Epithelial cell of esophagus (primary cell): Measurements from ENCODE around the gene MINK1.

ENCODE experiments used
- DNase-seq: peaks from one replicate; pipeline ENCODE4 v3.0.0; 2010; ENCODE audit warnings: low read depth
- H3K4me3 ChIP-seq: 2 replicates; pipeline ENCODE4 v1.5.1; 2011; ENCODE audit warnings: mild to moderate bottlenecking, low read length, control low read depth
- TF ChIP-seq, protein P1 (sequence below): IDR thresholded peaks from 2 replicates; pipeline ENCODE4 v1.5.1; 2011; ENCODE audit warnings: low read depth, mild to moderate bottlenecking, low read length, control low read depth, inconsistent platforms; ENCODE audit not compliant: insufficient read depth; ENCODE audit errors: missing control alignments

Gene MINK1

DNA sequence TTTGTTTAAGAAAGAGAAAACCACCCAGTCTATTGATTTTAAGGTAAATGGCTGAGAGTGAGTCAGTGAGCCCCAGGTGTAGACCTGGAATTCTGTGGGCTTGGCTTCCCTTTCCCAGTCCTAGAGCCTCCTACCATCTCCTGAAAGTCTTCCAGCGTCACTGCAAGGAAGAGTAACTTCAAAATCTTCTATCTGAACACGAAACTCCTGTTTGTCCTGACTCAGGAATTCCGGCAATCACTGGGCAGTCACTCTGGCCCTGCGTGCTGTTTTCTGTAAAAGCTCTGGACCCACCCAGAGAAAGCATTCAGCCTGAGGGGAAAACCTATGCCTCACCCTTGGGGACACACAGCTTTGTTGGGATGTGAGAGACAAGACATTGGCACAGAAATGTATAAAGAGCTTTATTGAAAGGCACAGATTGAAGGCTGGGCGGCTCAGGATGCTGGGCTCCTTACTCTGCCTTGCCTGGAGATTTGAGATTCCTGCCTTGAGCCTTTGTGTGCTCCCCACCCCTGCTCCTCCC, 15.9 kb downstream of the MINK1 start:
- peak; percentile 96 for DNase-seq
- H3K4me3 ChIP-seq: no peak overlapping the region
- TF ChIP-seq, protein P1, sequence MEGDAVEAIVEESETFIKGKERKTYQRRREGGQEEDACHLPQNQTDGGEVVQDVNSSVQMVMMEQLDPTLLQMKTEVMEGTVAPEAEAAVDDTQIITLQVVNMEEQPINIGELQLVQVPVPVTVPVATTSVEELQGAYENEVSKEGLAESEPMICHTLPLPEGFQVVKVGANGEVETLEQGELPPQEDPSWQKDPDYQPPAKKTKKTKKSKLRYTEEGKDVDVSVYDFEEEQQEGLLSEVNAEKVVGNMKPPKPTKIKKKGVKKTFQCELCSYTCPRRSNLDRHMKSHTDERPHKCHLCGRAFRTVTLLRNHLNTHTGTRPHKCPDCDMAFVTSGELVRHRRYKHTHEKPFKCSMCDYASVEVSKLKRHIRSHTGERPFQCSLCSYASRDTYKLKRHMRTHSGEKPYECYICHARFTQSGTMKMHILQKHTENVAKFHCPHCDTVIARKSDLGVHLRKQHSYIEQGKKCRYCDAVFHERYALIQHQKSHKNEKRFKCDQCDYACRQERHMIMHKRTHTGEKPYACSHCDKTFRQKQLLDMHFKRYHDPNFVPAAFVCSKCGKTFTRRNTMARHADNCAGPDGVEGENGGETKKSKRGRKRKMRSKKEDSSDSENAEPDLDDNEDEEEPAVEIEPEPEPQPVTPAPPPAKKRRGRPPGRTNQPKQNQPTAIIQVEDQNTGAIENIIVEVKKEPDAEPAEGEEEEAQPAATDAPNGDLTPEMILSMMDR: no peak

DNA sequence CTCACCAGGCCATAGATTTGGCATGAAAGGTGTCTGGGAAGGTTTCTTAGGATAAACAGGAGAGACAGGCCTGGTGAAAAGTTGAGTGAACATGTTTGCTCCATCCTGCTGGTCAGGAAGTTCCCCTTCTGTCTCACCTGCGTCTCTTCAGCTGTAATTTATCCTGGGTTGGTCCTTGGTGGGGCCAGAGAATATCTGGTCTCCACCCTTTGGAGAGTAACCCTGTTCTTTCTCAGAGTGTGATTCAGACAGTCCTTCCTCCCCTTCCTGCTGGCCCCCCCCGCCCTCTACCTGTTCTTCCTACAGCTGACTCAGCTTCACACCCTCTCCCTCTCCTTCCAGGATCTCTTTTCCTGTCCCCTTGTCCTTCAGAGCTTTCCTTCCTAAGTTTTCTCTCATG, 17.1 kb downstream of the MINK1 start:
- no peak overlapping the region for H3K4me3 ChIP-seq
- peak; percentile 96 for DNase-seq
- TF ChIP-seq, protein P1: no peak

DNA sequence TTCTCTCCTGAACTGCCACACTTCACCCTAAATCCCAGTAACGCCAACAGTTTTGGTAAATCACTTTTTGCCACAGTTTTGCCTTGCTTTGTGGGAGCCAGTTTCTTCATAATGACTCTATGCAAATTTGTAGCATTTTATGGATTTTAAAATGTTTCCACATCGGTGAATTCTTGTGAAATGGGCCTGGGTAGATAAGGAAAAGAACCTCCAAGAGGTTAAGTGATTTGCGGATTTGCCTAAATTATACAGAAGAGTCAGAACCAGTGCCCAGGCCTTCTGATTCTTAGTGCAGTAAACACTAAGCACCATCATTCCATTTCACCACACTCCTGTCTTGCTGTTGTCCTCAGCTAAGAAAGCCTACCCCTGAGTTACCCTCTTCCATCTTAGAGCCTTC, 17.9 kb downstream of the MINK1 start:
- TF ChIP-seq, protein P1: no peak
- no peak overlapping the region for H3K4me3 ChIP-seq
- DNase-seq: no peak

DNA sequence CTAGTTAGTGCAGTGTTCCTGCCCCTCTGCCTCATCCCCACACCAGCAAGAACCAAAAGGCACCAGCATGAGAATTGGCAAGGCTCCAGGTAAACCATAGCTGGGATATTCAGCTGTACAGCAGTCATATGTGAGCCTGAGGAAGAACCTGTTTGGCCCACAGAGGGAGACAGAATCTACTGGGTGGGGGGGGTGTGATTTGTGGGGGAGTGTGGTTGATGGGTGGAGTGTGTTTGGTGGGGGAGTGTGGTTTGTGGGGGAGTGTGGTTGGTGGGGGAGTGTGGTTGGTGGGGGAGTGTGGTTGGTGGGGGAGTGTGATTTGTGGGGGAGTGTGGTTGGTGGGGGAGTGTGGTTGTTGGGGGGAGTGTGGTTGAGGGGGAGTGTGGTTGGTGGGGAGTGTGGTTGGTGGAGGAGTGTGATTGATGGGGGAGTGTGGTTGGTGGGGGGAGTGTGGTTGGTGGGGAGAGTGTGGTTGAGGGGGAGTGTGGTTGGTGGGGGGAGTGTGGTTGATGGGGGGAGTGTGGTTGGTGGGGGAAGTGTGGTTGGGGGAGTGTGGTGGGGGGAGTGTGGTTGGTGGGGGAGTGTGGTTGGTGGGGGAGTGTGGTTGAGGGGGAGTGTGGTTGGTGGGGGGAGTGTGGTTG, 19.5 kb downstream of the MINK1 start:
- no peak overlapping the region for H3K4me3 ChIP-seq
- TF ChIP-seq, protein P1: no peak
- peak; percentile 84 for DNase-seq

- TF ChIP-seq, protein P1: no peak
- H3K4me3 ChIP-seq: no peak overlapping the region
- peak; percentile 91 for DNase-seq
Measured at GRCh38 chr17:4853208-4853671, 20.1 kb downstream of the MINK1 start.

- DNase-seq: peak; percentile 99
- H3K4me3 ChIP-seq: peak overlapping the region; percentile 13
- TF ChIP-seq, protein P1: no peak
Measured at GRCh38 chr17:4854111-4854681, 21.1 kb downstream of the MINK1 start.
